HUES48 (cell line): ENCODE data around the gene PXDN.

Experiments
- H3K27ac ChIP-seq: one replicate; pipeline ENCODE4 v1.7.0; 2013; ENCODE audit warnings: low read depth, low read length, inconsistent platforms
- H3K27me3 ChIP-seq: 2 replicates; pipeline ENCODE4 v1.6.1; 2013; ENCODE audit warnings: mild to moderate bottlenecking, low read length; ENCODE audit not compliant: control insufficient read depth, insufficient read depth
- H3K36me3 ChIP-seq: 2 replicates; pipeline ENCODE4 v1.6.1; 2013; ENCODE audit warnings: low read length; ENCODE audit not compliant: control insufficient read depth, insufficient read depth
- H3K4me1 ChIP-seq: 2 replicates; pipeline ENCODE4 v1.6.1; 2013; ENCODE audit warnings: mild to moderate bottlenecking, low read length; ENCODE audit not compliant: control insufficient read depth, insufficient read depth
- H3K4me3 ChIP-seq: 2 replicates; pipeline ENCODE4 v1.5.1; 2013; ENCODE audit warnings: mild to moderate bottlenecking, low read depth, low read length
- H3K9ac ChIP-seq: 2 replicates; pipeline ENCODE4 v1.6.1; 2013; ENCODE audit warnings: mild to moderate bottlenecking, low read depth, low read length, moderate library complexity
- H3K9me3 ChIP-seq: 2 replicates; pipeline ENCODE4 v1.6.1; 2013; ENCODE audit warnings: low read length; ENCODE audit not compliant: control insufficient read depth, insufficient read depth

PXDN gene

DNA sequence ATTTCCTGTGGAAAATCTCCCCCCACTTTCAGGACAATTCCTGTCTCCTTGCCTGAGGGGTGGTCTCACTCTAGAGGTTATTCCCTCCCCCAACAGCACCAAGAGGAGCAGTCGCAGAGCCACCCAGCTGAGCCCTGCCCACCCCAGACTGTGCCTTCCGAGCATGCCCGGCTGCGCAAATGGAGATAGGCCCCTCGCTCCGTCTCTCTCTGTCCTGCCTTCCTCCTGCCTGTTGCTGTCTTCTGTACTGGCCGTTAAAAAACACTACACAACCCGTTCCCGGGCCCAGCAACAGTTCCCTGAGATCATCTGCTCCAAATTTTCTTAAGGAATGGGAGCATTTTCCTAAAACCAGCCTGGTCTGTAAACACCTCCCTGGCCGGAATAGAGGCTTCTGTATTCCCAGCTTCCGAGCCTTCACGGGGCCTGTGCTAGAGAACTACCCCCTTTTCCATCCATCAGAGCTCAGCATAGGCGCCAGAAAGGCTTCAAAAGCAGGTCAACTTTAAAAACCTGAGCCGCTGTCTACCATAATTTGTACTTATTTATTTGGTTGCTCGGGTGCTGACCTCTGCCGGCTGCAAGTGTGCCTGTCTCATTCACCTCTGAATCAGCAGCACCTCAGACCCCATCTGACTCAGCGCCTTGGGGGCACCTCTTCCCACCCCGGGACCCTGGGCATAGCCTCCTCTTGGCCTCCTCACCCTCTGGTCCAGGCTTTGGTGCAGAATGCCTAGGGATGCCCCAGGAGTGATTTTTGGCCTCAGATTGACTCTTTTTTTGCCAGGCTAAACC lies 159.4 kb downstream of the PXDN start:
- Histone ChIP-seq H3K27me3 (no peaks in the 10 kb centered on the region), H3K4me3 (no peak overlapping the region), H3K4me1 (no peaks in the 10 kb centered on the region), H3K9me3 (no peaks in the 10 kb centered on the region), H3K9ac (no peak overlapping the region), H3K36me3 (no peaks in the 10 kb centered on the region), H3K27ac (no peak overlapping the region)

- Histone ChIP-seq H3K27ac (no peak overlapping the region), H3K9ac (no peak overlapping the region), H3K27me3 (no peaks in the 10 kb centered on the region), H3K9me3 (no peaks in the 10 kb centered on the region), H3K4me1 (no peaks in the 10 kb centered on the region; the same call in 1 of the 2 replicates), H3K36me3 (no peaks in the 10 kb centered on the region), H3K4me3 (no peak overlapping the region)
Observed at GRCh38 chr2:1584051-1584531, 160.2 kb downstream of the PXDN start.

DNA sequence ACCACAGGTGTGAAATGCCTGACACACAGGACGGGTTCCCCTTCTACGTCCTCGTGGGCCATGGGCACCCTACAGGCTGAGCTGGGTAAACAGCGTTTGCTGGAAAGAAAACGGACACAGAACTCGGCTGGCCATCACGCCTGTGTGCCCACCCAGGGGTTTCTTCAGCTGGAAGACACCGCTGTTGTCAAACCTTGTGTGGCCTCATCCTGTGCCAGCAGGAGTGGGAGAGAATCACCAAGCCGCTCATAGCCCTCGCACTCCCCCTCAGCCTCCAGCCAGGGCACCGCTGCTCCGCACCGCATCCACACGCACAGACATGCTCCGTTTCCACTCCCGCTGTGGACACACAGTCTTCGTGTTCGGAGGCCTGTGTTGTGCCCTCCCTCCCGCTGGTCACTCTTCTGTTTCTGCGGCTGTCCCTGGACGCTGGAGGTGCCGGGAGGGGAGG lies 161.4 kb downstream of the PXDN start:
- Histone ChIP-seq H3K4me1 (no peaks in the 10 kb centered on the region; the same call in 1 of the 2 replicates), H3K9ac (no peak overlapping the region), H3K9me3 (no peaks in the 10 kb centered on the region), H3K36me3 (no peaks in the 10 kb centered on the region), H3K4me3 (no peak overlapping the region), H3K27ac (no peak overlapping the region), H3K27me3 (no peaks in the 10 kb centered on the region)

GRCh38 chr2:1581965-1582625 lies 162.2 kb downstream of the PXDN start:
- H3K36me3 ChIP-seq: no peaks in the 10 kb centered on the region
- no peak overlapping the region for H3K9ac ChIP-seq
- H3K9me3 ChIP-seq: no peaks in the 10 kb centered on the region
- H3K27ac ChIP-seq: no peak overlapping the region
- H3K4me3 ChIP-seq: no peak overlapping the region
- no peaks in the 10 kb centered on the region for H3K27me3 ChIP-seq
- no peaks in the 10 kb centered on the region; the same call in 1 of the 2 replicates for H3K4me1 ChIP-seq
